Measurements from ENCODE around the gene AHNAK2.

DNA sequence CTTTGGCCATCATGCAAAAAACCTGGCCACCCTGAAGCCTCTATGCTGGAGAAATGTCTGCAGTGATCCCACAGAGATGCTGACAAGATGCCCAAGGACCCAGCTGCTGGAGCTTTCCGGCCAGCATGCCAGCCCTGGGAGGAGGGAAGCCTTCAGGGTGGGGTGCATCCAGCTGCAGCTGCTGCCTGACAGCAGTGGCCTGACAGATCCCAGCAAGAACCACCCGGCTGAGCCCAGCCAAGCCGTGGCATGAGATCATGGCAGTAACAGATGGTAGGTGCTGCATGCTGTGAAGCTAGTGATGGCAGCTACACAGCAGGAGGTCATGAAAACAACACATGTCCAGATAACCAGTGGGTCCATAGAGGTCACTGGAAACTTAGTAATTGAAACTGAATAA lies 21.2 kb upstream of the AHNAK2 start:
- TF ChIP-seq POLR2A (IDR thresholded peaks at IDR 0.05), result no peak
- TF ChIP-seq, protein P1, sequence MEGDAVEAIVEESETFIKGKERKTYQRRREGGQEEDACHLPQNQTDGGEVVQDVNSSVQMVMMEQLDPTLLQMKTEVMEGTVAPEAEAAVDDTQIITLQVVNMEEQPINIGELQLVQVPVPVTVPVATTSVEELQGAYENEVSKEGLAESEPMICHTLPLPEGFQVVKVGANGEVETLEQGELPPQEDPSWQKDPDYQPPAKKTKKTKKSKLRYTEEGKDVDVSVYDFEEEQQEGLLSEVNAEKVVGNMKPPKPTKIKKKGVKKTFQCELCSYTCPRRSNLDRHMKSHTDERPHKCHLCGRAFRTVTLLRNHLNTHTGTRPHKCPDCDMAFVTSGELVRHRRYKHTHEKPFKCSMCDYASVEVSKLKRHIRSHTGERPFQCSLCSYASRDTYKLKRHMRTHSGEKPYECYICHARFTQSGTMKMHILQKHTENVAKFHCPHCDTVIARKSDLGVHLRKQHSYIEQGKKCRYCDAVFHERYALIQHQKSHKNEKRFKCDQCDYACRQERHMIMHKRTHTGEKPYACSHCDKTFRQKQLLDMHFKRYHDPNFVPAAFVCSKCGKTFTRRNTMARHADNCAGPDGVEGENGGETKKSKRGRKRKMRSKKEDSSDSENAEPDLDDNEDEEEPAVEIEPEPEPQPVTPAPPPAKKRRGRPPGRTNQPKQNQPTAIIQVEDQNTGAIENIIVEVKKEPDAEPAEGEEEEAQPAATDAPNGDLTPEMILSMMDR (IDR thresholded peaks at IDR 0.05), result no peak

Measured in Peyer's patch (tissue), 4 donors.